Spleen (tissue), 11 donors: ENCODE measurements around the gene FRMD4A. TPM values are rescaled to one million over a fixed set of nuclear protein-coding genes. Genes with fewer than 3 reads are reported as not detected.

Source experiments
- DNase-seq: peaks from one replicate; pipeline ENCODE4 v3.0.0-alpha.2; 2020
- H3K27ac ChIP-seq, 8 donors: fragments of 200-600 bp; sonication (generic) in 7 of 8; 1 replicate in 4 of 8; 2 replicates in 4 of 8; pipeline versions ENCODE4 v1.5.0 to v1.8.0; 2016 to 2021; ENCODE audit warnings: inconsistent platforms in 4 of 8, mild to moderate bottlenecking in 4 of 8, moderate library complexity in 1 of 8
- H3K27me3 ChIP-seq, 7 donors: fragments of 200-600 bp; sonication (generic) in 6 of 7; replicated peaks in 1 of 7; 1 replicate in 4 of 7; 2 replicates in 3 of 7; pipeline versions ENCODE4 v1.5.0 to v1.8.0; 2016 to 2021; ENCODE audit warnings: inconsistent platforms in 3 of 7, mild to moderate bottlenecking in 1 of 7
- H3K36me3 ChIP-seq, 6 donors: fragments of 200-600 bp; sonication (generic) in 5 of 6; 1 replicate in 4 of 6; 2 replicates in 2 of 6; pipeline versions ENCODE4 v1.5.0 to v1.8.0; 2016 to 2021; ENCODE audit warnings: inconsistent platforms in 2 of 6
- H3K4me1 ChIP-seq, 6 donors: fragments of 200-600 bp; sonication (generic) in 5 of 6; 1 replicate in 3 of 6; 2 replicates in 3 of 6; pipeline versions ENCODE4 v1.5.0 to v1.8.0; 2016 to 2021; ENCODE audit warnings: inconsistent platforms in 3 of 6
- H3K4me3 ChIP-seq, 8 donors: fragments of 200-600 bp; sonication (generic) in 7 of 8; 1 replicate in 4 of 8; 2 replicates in 4 of 8; pipeline versions ENCODE4 v1.5.0 to v1.8.0; 2016 to 2021; ENCODE audit warnings: inconsistent platforms in 4 of 8, mild to moderate bottlenecking in 4 of 8, moderate library complexity in 2 of 8
- H3K9me3 ChIP-seq, 8 donors: fragments of 200-600 bp; sonication (generic) in 7 of 8; 1 replicate in 4 of 8; 2 replicates in 4 of 8; pipeline versions ENCODE4 v1.5.0 to v1.8.0; 2016 to 2021; ENCODE audit warnings: inconsistent platforms in 4 of 8
- CTCF ChIP-seq, 11 experiments: fragments of 200-600 bp in 7 of 11; fragments of 450-650 bp in 4 of 11; sonication (generic) in 4 of 11; IDR thresholded peaks in 8 of 11; conservative IDR thresholded peaks in 3 of 11; 1 replicate in 7 of 11; 2 replicates in 4 of 11; pipeline versions ENCODE4 v1.4.0 to v1.8.0; 2016 to 2021; ENCODE audit warnings: antibody characterized with exemption in 11 of 11, inconsistent platforms in 4 of 11, mild to moderate bottlenecking in 1 of 11
- POLR2A ChIP-seq, 3 donors: fragments of 450-650 bp; IDR thresholded peaks; one replicate each; pipeline ENCODE4 v1.5.1; 2017; ENCODE audit warnings: antibody characterized with exemption in 3 of 3, mild to moderate bottlenecking in 1 of 3
- POLR2AphosphoS5 ChIP-seq, 3 donors: sonication (generic); formaldehyde crosslinking; IDR thresholded peaks; one replicate each; pipeline ENCODE4 v1.5.1; 2017; ENCODE audit warnings: antibody characterized with exemption in 3 of 3
- WGBS, 5 donors: extraction: QIAGEN DNeasy Blood & Tissue Kit in 3 of 5; methylation state at CpG; one replicate each; pipeline versions ENCODE4 v1.1.5 to v1.1.7; 2013 to 2018; 5-methylcytosine and 5-hydroxymethylcytosine counted together
- intact Hi-C: fragments of 100-400 bp; cut with DNase I; formaldehyde crosslinking; loops from one replicate; pipeline ENCODE4 v1.15.0; 2023; ENCODE audit warnings: low total_unique reads
- polyA plus RNA-seq, 3 donors: library from polyadenylated mRNA; stranded (reverse); fragments of 200-250 nt; gene quantifications; one replicate each; pipeline ENCODE4 v1.2.1, GENCODE V29; 2013
- total RNA-seq, 7 donors: library from RNA; depleted of rRNA in 3 of 7; stranded (reverse); fragments of >200 nt in 3 of 7; fragmentation: NEBNext Ultra II Directional in 4 of 7; extraction: Animal tissue kit (Norgen Biotek cat#: 25700) in 4 of 7; gene quantifications; one replicate each; pipeline versions ENCODE4 v1.1.0 to v1.2.1, GENCODE V29; 2016 to 2021
- donor health status: healthy with polysubstance abuse.
- donor health status: DM: no; HTN: no; CAD: no; lungs with moderate emphysema.
- donor health status: DM: no; HTN: no; CAD: no.
- donor health status: Bipolar disorder and iron deficiency.
- donor health status: healthy.
- donor health status: DM: no; HTN: no; CAD: no.
- donor health status: DM: yes; HTN: yes; CAD: no.

The FRMD4A gene
- total and polyA plus RNA-seq, 10 donors = 9.2 to 141 (median 80.5) TPM

DNA sequence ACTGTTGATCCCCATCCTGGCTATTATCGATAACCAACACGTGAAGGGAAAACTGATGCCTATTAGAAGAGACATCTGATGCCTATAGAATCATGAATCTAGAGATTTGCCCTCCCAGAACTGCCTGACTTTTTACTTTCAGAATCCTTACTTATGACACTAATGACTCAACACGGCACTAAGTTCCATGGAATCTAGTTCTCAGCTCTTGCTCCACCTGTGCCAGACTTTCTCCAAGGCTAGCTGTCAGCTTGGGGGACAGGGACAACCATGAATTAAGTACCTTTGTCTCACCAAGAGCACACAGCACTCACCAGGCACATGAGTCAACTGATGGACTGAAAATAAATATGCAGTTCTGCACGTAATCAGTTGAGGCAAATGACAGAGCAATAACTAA is 184.2 kb downstream of the FRMD4A start:
- Histone ChIP-seq H3K36me3 (no peaks in the 10 kb centered on the region), H3K9me3 (no peaks in the 10 kb centered on the region), H3K4me3 (no peak overlapping the region), H3K27me3 (peaks cover 0 to 51% (median 0%) of the 10 kb centered on the region in 7 donors), H3K4me1 (no peaks in the 10 kb centered on the region), H3K27ac (no peak overlapping the region)
- no peak for TF ChIP-seq POLR2A (IDR thresholded peaks at IDR 0.05)
- no peak for TF ChIP-seq CTCF (IDR thresholded peaks at IDR 0.05 in 8 of 11, conservative IDR thresholded peaks at IDR 0.05 in 3 of 11)
- no peak for TF ChIP-seq POLR2AphosphoS5 (IDR thresholded peaks at IDR 0.05)
- DNase-seq = no peak
- WGBS, 5 donors = 66 to 86% (median 81%) methylated on average over 4 of the region's 4 CpGs
- intact Hi-C loops = no loop called here

- peaks cover 0 to 51% (median 0%) of the 10 kb centered on the region in 7 donors for H3K27me3 ChIP-seq
- WGBS, 5 donors = 63 to 80% (median 68%) methylated on average over 3 of the region's 3 CpGs
Observed at GRCh38 chr10:14146025-14146424, 184.7 kb downstream of the FRMD4A start.

GRCh38 chr10:14144451-14144850 is 186.3 kb downstream of the FRMD4A start:
- Histone ChIP-seq H3K36me3 (no peaks in the 10 kb centered on the region), H3K27me3 (peaks cover 0 to 54% (median 0%) of the 10 kb centered on the region in 7 donors), H3K4me1 (no peaks in the 10 kb centered on the region), H3K9me3 (no peaks in the 10 kb centered on the region), H3K4me3 (no peak overlapping the region), H3K27ac (no peak overlapping the region)
- DNase-seq = no peak
- WGBS, 5 donors = 73 to 87% (median 74%) methylated on average over 4 of the region's 4 CpGs
- no peak for TF ChIP-seq POLR2AphosphoS5 (IDR thresholded peaks at IDR 0.05)
- TF ChIP-seq CTCF (IDR thresholded peaks at IDR 0.05 in 8 of 11, conservative IDR thresholded peaks at IDR 0.05 in 3 of 11) = no peak
- TF ChIP-seq POLR2A (IDR thresholded peaks at IDR 0.05) = no peak
- intact Hi-C loops = no loop called here

More at GRCh38 chr10:14146025-14146424, 184.7 kb downstream of the FRMD4A start:
- Histone ChIP-seq H3K27ac (no peak overlapping the region), H3K36me3 (no peaks in the 10 kb centered on the region), H3K9me3 (no peaks in the 10 kb centered on the region), H3K4me1 (no peaks in the 10 kb centered on the region), H3K4me3 (no peak overlapping the region)
- no peak for TF ChIP-seq POLR2AphosphoS5 (IDR thresholded peaks at IDR 0.05)
- no peak for TF ChIP-seq POLR2A (IDR thresholded peaks at IDR 0.05)
- no peak for TF ChIP-seq CTCF (IDR thresholded peaks at IDR 0.05 in 8 of 11, conservative IDR thresholded peaks at IDR 0.05 in 3 of 11)
- DNase-seq = no peak
- intact Hi-C loops = no loop called here

DNA sequence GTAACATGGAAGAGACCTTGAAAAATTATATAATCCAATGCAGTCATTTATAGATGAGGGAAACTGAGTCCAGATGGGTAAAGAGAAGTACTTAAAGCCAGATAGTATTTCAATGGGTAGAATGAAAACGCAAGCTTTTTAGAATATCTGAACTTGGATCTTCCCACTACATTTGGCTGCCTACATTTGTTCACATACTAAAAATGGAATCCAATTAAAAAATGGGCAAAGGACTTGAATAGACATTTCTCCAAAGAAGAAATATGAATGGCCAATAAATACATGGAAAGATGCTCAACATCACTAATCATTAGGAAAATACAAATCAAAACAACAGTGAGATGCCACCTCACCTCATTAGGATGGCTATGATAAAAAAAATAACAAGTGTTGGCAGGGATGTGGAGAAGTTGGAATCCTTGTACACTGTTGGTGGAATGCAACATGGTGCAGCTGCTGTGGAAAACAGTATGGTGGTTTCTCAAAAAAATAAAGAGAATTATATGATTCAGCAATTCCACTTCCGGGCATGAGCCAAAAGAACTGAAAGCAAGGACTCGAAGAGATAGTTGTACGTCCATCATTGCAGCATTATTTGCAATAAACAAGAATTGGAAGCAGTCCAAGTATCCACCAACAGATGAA is 188.0 kb downstream of the FRMD4A start:
- no peak for TF ChIP-seq CTCF (IDR thresholded peaks at IDR 0.05 in 8 of 11, conservative IDR thresholded peaks at IDR 0.05 in 3 of 11)
- no peak for TF ChIP-seq POLR2AphosphoS5 (IDR thresholded peaks at IDR 0.05)
- no peak for TF ChIP-seq POLR2A (IDR thresholded peaks at IDR 0.05)
- no peak for DNase-seq
- 64 to 83% (median 78%) methylated on average over 4 of the region's 4 CpGs for WGBS, 5 donors

More for the DNA sequence above, 188.0 kb downstream of the FRMD4A start:
- intact Hi-C loops = no loop called here
- H3K27ac ChIP-seq = no peak overlapping the region
- H3K4me3 ChIP-seq = no peak overlapping the region
- no peaks in the 10 kb centered on the region for H3K9me3 ChIP-seq
- H3K4me1 ChIP-seq = no peaks in the 10 kb centered on the region
- no peaks in the 10 kb centered on the region for H3K36me3 ChIP-seq
- H3K27me3 ChIP-seq = peaks cover 0 to 44% (median 0%) of the 10 kb centered on the region in 7 donors
